Esophagus muscularis mucosa (tissue), 4 donors: ENCODE measurements around the gene RAD17. TPM values are rescaled to one million over a fixed set of nuclear protein-coding genes. Genes with fewer than 3 reads are reported as not detected.
"Not testable (repeated sequence)": the region's sequence is repeated elsewhere in the genome, so short reads cannot be mapped to it uniquely, and the experiment has no call there.

Experiments used
- DNase-seq: peaks from one replicate; pipeline ENCODE4 v3.0.0-alpha.2; 2017; ENCODE audit errors: extremely low spot score
- H3K27ac ChIP-seq, 4 donors: fragments of 200-600 bp; sonication (generic); replicated peaks in 1 of 4; 1 replicate in 3 of 4; 2 replicates in 1 of 4; pipeline ENCODE4 v1.5.1; 2016 to 2019; ENCODE audit warnings: mild to moderate bottlenecking in 1 of 4
- H3K27me3 ChIP-seq, 4 donors: fragments of 200-600 bp; sonication (generic); one replicate each; pipeline versions ENCODE4 v1.5.1 to v1.6.0; 2016 to 2019
- H3K36me3 ChIP-seq, 4 donors: fragments of 200-600 bp; sonication (generic); one replicate each; pipeline ENCODE4 v1.5.1; 2016 to 2019
- H3K4me1 ChIP-seq, 4 donors: fragments of 200-600 bp; sonication (generic); one replicate each; pipeline ENCODE4 v1.5.1; 2016 to 2019
- H3K4me3 ChIP-seq, 4 donors: fragments of 200-600 bp; sonication (generic); 1 replicate in 2 of 4; 2 replicates in 2 of 4; pipeline ENCODE4 v1.5.1; 2016 to 2019; ENCODE audit warnings: mild to moderate bottlenecking in 4 of 4, moderate library complexity in 1 of 4
- H3K9me3 ChIP-seq, 4 donors: fragments of 200-600 bp; sonication (generic); 1 replicate in 3 of 4; 2 replicates in 1 of 4; pipeline ENCODE4 v1.5.1; 2016 to 2019
- CTCF ChIP-seq, 3 experiments: fragments of 200-600 bp in 2 of 3; fragments of 450-650 bp in 1 of 3; sonication (generic) in 2 of 3; IDR thresholded peaks; one replicate each; pipeline ENCODE4 v1.5.1; 2017 to 2019; ENCODE audit warnings: antibody characterized with exemption in 3 of 3, mild to moderate bottlenecking in 2 of 3, moderate library complexity in 1 of 3
- EP300 ChIP-seq: sonication (generic); formaldehyde crosslinking; IDR thresholded peaks from one replicate; pipeline ENCODE4 v1.6.1; 2017; ENCODE audit warnings: antibody characterized with exemption
- POLR2A ChIP-seq: fragments of 450-650 bp; IDR thresholded peaks from one replicate; pipeline ENCODE4 v1.6.1; 2017; ENCODE audit warnings: antibody characterized with exemption, moderate library complexity, mild to moderate bottlenecking, low read depth
- POLR2AphosphoS5 ChIP-seq, 2 donors: sonication (generic); formaldehyde crosslinking; IDR thresholded peaks; one replicate each; pipeline ENCODE4 v1.6.1; 2017; ENCODE audit warnings: antibody characterized with exemption in 2 of 2
- WGBS: methylation state at CpG from one replicate; pipeline ENCODE4 v1.1.5; 2018; 5-methylcytosine and 5-hydroxymethylcytosine counted together
- intact Hi-C: fragments of 100-400 bp; cut with DNase I; formaldehyde crosslinking; loops from one replicate; pipeline ENCODE4 v1.15.1; 2023
- total RNA-seq, 4 donors: library from RNA; depleted of rRNA; stranded (reverse); fragments of >200 nt; gene quantifications; one replicate each; pipeline versions ENCODE4 v1.1.0 to v1.2.1, GENCODE V29; 2016

The RAD17 gene
- total RNA-seq, 4 donors from 2014 or later, result 14.6 to 22.0 (median 20.0) TPM

- 90% methylated on average over 11 of the region's 11 CpGs for WGBS
- intact Hi-C loops, result no loop called here
- Histone ChIP-seq H3K27ac (peak overlapping the region in 2 of 4 donors; percentile 91 to 95), H3K4me3 (peak overlapping the region in 3 of 4 donors; percentile 66 to 99 (median 68)), H3K9me3 (no peaks in the 10 kb centered on the region), H3K36me3 (peaks cover 17 to 44% (median 29%) of the 10 kb centered on the region in 4 donors), H3K4me1 (peaks cover 34 to 41% (median 36%) of the 10 kb centered on the region in 4 donors), H3K27me3 (no peaks in the 10 kb centered on the region)
- TF ChIP-seq POLR2A (no peak), POLR2AphosphoS5 (IDR thresholded peaks at IDR 0.05) (no peak), EP300 (no peak), CTCF (IDR thresholded peaks at IDR 0.05) (no peak)
- no peak for DNase-seq
Measured at GRCh38 chr5:69367697-69368279, 1.8 kb upstream of the RAD17 start.

GRCh38 chr5:69368458-69369339 lies 919 bp upstream of the RAD17 start:
- Histone ChIP-seq H3K27ac (peak overlapping the region; percentile 89 to 98 (median 93)), H3K27me3 (no peaks in the 10 kb centered on the region), H3K4me3 (peak overlapping the region; percentile 66 to 99 (median 69)), H3K9me3 (no peaks in the 10 kb centered on the region), H3K4me1 (peaks cover 34 to 41% (median 36%) of the 10 kb centered on the region in 4 donors), H3K36me3 (peaks cover 9 to 36% (median 26%) of the 10 kb centered on the region in 4 donors)
- intact Hi-C loops, result no loop called here
- no peak for DNase-seq
- 4% methylated on average over 20 of the region's 39 CpGs for WGBS
- TF ChIP-seq EP300, result peak; percentile 6
- TF ChIP-seq POLR2AphosphoS5 (IDR thresholded peaks at IDR 0.05), result no peak
- no peak for TF ChIP-seq CTCF (IDR thresholded peaks at IDR 0.05)
- TF ChIP-seq POLR2A, result no peak

GRCh38 chr5:69370335-69370734 lies 717 bp downstream of the RAD17 start:
- H3K27me3 ChIP-seq, H3K9me3 ChIP-seq, DNase-seq, intact Hi-C loops: not testable (repeated sequence)
- peaks cover 11 to 34% (median 25%) of the 10 kb centered on the region in 4 donors for H3K36me3 ChIP-seq
- H3K4me3 ChIP-seq, result peak overlapping the region; percentile 66 to 99 (median 69)
- WGBS, result 2% methylated on average over 16 of the region's 16 CpGs
- peak overlapping the region; percentile 89 to 98 (median 93) for H3K27ac ChIP-seq
- peaks cover 34 to 41% (median 36%) of the 10 kb centered on the region in 4 donors for H3K4me1 ChIP-seq

- no peak for TF ChIP-seq CTCF (IDR thresholded peaks at IDR 0.05)
- no peak for TF ChIP-seq POLR2A
- TF ChIP-seq EP300, result no peak
- no peak for TF ChIP-seq POLR2AphosphoS5 (IDR thresholded peaks at IDR 0.05)
- intact Hi-C loops, result no loop called here
- no peaks in the 10 kb centered on the region for H3K9me3 ChIP-seq
- 98% methylated on average over 5 of the region's 5 CpGs for WGBS
- DNase-seq, result no peak
- H3K27me3 ChIP-seq, result no peaks in the 10 kb centered on the region
- peaks cover 14 to 32% (median 24%) of the 10 kb centered on the region in 4 donors for H3K36me3 ChIP-seq
- no peak overlapping the region for H3K4me3 ChIP-seq
- H3K4me1 ChIP-seq, result peaks cover 29 to 34% (median 32%) of the 10 kb centered on the region in 4 donors
- H3K27ac ChIP-seq, result no peak overlapping the region
Measured at GRCh38 chr5:69372394-69372793, 2.8 kb downstream of the RAD17 start.

- H3K9me3 ChIP-seq, result no peaks in the 10 kb centered on the region
- TF ChIP-seq POLR2A (no peak), EP300 (no peak), POLR2AphosphoS5 (IDR thresholded peaks at IDR 0.05) (no peak), CTCF (IDR thresholded peaks at IDR 0.05) (no peak)
- 95% methylated on average over 4 of the region's 4 CpGs for WGBS
- intact Hi-C loops, result no loop called here
- peaks cover 14 to 55% (median 41%) of the 10 kb centered on the region in 4 donors for H3K36me3 ChIP-seq
- H3K27ac ChIP-seq, result no peak overlapping the region
- no peak for DNase-seq
- H3K4me3 ChIP-seq, result no peak overlapping the region
- H3K27me3 ChIP-seq, result no peaks in the 10 kb centered on the region
- peaks cover 17 to 21% (median 19%) of the 10 kb centered on the region in 4 donors for H3K4me1 ChIP-seq
Measured at GRCh38 chr5:69374911-69375446, 5.4 kb downstream of the RAD17 start.
